ENCODE measurements around the gene SHKBP1.

The SHKBP1 gene

GRCh38 chr19:40605216-40605971 is 28.7 kb downstream of the SHKBP1 start:
- H3K4me3 ChIP-seq (ENCODE audit: low read length), result peak overlapping the region; percentile 38; the same call in 1 of the 2 replicates
- no peak for TF ChIP-seq ZNF274 (IDR thresholded peaks at IDR 0.05; ENCODE audit: low read depth, low read length)

DNA sequence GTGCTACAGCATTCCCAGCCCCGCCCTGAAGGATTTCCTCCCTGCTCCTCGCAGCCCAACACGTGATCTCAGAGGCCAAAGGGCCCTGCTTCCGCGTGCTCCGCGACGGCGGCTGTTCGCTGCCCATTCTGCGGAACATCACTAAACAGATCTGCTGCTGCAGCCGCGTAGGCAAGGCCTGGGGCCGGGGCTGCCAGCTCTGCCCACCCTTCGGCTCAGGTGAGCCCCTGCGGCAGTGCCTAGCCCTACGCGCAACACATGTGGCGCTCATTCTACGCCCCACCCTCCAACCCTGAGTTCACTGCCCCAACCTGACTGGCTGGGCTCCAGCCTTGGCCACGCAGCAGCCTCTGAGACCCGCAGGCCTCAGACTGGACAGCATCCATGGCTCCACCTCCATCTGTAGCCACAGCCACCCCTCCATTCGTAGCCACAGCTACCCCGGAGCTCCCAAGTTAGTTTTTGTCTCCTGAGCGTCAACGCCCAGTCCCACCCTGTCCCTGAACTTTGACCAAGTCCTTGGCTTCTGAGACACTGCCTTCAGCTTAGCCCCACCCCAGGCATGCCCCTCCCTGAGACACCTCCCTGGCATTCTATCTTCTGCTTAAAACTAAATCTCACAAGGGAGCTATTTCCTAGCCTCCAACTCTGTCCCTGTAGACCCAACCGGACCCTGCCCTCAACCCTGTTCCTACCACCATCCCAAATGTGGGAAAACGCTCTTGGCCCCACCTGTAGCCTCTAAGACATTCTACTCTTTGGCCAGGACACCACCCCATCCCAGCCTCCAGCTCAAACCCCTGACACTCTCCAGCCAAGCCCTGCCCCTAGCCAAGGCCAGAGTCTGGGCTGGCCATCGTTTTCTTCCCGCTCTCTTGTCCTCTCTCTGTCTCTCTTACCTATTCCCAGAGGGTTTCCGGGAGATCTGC is 30.9 kb downstream of the SHKBP1 start:
- no peak overlapping the region for H3K4me3 ChIP-seq (ENCODE audit: low read length)
- no peak for TF ChIP-seq ZNF274 (IDR thresholded peaks at IDR 0.05; ENCODE audit: low read depth, low read length)

DNA sequence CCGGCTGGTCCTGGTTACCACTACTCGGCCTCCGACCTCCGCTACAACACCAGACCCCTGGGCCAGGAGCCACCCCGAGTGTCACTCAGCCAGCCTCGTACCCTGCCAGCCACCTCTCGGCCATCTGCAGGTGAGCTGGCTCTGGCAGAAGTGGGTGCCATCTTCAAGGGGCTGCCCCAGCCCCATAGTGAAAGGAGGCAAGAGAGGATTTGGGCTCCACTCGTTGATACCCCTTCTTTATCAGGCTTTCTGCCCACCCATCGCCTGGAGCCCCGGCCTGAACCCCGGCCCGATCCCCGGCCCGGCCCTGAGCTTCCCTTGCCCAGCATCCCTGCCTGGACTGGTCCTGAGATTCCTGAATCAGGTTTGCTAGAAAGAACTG is 31.6 kb downstream of the SHKBP1 start:
- no peak for TF ChIP-seq ZNF274 (IDR thresholded peaks at IDR 0.05; ENCODE audit: low read depth, low read length)
- H3K4me3 ChIP-seq (ENCODE audit: low read length), result no peak overlapping the region

DNA sequence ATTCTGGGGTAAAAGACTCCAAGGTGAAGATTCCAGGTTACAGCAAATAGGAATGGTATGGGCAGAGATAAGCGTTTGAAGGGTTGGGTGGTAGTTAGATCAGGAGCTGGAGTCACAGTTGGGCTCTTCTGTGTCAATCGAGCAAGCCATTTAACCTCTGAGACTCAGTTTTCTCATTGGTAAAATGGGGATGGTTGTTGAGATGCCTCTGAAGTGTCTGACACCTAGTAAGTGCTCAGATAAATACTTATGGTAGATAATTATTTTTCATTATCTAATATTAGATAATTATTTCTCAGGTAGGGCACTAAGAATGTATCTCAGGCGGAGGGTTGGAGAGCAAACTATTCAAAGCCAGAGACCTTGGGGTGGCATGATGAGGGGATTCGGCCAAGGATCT is 32.3 kb downstream of the SHKBP1 start:
- peak overlapping the region; percentile 34; the same call in 1 of the 2 replicates for H3K4me3 ChIP-seq (ENCODE audit: low read length)
- TF ChIP-seq ZNF274 (IDR thresholded peaks at IDR 0.05; ENCODE audit: low read depth, low read length), result no peak

DNA sequence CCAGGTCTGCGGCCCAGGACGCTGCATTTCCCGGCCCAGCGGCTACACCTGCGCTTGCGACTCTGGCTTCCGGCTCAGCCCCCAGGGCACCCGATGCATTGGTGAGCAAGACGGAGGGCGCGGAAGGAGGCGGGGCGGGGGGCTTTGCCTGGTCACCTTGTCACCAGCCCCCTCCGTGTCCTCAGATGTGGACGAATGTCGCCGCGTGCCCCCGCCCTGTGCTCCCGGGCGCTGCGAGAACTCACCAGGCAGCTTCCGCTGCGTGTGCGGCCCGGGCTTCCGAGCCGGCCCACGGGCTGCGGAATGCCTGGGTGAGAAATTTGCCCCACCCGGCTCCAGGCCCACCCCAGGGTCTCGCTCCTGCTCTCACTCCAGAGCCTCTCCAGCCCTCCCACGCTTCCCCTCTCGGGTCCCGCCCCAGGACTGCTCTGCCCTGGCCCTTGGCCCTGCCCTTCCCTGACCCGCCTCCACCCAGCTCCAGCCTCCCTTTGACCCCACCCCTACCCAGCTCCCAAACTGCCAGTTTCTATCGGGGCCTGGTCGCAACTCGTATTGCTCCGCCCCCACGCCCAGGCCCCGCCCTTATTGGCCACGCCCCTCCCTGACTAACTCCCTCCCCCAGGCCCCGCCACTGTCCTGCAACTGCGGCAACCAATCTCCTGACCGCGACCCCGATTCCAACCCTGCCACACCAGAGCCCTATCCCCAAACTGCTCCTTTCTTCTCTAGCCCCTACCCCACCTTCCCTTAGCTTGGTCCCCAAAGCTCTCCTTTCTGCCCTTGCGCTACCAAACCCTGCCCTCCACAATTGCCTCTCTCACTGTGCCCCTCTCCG is 33.1 kb downstream of the SHKBP1 start:
- TF ChIP-seq ZNF274 (IDR thresholded peaks at IDR 0.05; ENCODE audit: low read depth, low read length), result no peak
- H3K4me3 ChIP-seq (ENCODE audit: low read length), result peak overlapping the region; percentile 34; the same call in 1 of the 2 replicates

DNA sequence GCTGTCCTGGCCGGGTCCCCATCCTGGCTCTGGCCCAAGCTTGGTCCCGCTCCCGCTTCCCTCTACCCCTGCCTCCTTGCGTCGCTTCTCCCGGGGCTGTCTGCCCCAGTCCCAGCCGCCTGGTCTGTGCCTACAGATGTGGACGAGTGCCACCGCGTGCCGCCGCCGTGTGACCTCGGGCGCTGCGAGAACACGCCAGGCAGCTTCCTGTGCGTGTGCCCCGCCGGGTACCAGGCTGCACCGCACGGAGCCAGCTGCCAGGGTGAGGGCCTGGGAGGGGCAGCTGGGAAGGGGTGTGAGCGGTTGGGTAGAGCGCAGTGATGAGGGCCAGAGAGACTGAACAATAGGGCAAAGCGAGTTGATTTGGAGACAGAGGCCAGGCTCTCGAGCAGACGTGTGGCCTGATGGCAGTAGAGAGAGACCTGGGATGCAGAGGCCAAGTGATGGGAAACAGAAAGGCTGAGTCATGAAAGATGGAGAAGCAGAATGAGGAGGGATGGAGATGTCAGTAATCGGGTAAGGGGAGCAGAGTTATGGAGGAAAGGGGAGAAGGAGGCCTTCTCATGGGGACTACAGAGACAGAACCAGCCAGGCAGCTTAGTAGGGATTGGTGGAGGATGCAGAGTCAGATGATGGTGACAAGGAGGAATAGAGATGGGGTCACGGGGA is 33.9 kb downstream of the SHKBP1 start:
- no peak for TF ChIP-seq ZNF274 (IDR thresholded peaks at IDR 0.05; ENCODE audit: low read depth, low read length)
- H3K4me3 ChIP-seq (ENCODE audit: low read length), result no peak overlapping the region

DNA sequence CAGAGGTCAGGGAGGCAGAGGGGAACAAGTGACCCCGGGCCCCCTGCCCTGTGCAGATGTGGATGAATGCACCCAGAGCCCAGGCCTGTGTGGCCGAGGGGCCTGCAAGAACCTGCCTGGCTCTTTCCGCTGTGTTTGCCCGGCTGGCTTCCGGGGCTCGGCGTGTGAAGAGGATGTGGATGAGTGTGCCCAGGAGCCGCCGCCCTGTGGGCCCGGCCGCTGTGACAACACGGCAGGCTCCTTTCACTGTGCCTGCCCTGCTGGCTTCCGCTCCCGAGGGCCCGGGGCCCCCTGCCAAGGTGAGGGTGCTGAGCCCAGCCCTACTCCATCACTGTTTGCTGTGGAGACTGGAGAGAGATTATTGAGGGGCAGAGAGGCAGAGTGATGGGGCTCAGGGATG is 34.4 kb downstream of the SHKBP1 start:
- TF ChIP-seq ZNF274 (IDR thresholded peaks at IDR 0.05; ENCODE audit: low read depth, low read length), result no peak
- H3K4me3 ChIP-seq (ENCODE audit: low read length), result no peak overlapping the region

- TF ChIP-seq ZNF274 (IDR thresholded peaks at IDR 0.05; ENCODE audit: low read depth, low read length), result no peak
- H3K4me3 ChIP-seq (ENCODE audit: low read length), result no peak overlapping the region
These were observed 35.4 kb downstream of the SHKBP1 start for GRCh38 chr19:40611900-40612698.

DNA sequence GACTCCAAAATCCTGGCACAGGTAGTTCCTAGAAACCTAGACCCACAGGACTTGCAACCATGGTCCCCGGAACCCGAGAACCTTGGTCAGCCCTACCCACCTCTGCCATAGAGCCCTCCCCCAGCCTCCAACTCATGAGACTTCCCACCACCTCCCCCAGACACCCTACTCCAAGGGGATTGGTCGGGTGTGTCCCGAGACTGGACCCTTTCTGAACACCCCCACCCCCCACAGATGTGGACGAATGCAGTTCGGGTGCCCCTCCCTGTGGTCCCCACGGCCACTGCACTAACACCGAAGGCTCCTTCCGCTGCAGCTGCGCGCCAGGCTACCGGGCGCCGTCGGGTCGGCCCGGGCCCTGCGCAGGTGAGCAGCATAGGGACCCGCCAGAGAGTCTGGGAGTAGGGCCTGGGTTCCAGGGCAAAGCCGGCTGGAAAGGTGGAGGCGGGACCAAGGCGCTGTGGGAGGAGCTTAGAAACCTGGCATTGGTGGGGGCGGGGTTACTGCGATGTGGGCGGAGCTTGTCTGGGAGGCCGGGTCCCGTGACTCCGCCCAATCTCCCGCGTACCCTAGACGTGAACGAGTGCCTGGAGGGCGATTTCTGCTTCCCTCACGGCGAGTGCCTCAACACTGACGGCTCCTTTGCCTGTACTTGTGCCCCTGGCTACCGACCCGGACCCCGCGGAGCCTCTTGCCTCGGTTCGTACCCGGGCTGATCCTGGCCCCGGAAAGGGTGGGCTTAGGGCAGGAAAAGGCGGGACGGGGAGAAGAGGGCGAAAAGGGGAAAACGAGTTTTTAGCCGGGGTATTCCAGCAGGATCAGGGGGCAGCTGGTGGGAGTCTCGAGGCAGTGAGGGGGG is 36.4 kb downstream of the SHKBP1 start:
- H3K4me3 ChIP-seq (ENCODE audit: low read length), result peak overlapping the region; percentile 43; the same call in 1 of the 2 replicates
- no peak for TF ChIP-seq ZNF274 (IDR thresholded peaks at IDR 0.05; ENCODE audit: low read depth, low read length)

- peak overlapping the region; percentile 43; the same call in 1 of the 2 replicates for H3K4me3 ChIP-seq (ENCODE audit: low read length)
- no peak for TF ChIP-seq ZNF274 (IDR thresholded peaks at IDR 0.05; ENCODE audit: low read depth, low read length)
These were observed 37.3 kb downstream of the SHKBP1 start for GRCh38 chr19:40613690-40614621.
